HG03025 (cell line): ENCODE measurements around the gene PTPMT1.
"Not testable (repeated sequence)": the region's sequence is repeated elsewhere in the genome, so short reads cannot be mapped to it uniquely, and the experiment has no call there.

Experiments used
- ATAC-seq: cut with Tn5 transposase; IDR thresholded peaks from one replicate; pipeline ENCODE4 v1.9.1; 2021; ENCODE audit warnings: mild to moderate bottlenecking, moderate library complexity; ENCODE audit not compliant: unreplicated experiment, low FRiP score

PTPMT1 gene, protein sequence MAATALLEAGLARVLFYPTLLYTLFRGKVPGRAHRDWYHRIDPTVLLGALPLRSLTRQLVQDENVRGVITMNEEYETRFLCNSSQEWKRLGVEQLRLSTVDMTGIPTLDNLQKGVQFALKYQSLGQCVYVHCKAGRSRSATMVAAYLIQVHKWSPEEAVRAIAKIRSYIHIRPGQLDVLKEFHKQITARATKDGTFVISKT

DNA sequence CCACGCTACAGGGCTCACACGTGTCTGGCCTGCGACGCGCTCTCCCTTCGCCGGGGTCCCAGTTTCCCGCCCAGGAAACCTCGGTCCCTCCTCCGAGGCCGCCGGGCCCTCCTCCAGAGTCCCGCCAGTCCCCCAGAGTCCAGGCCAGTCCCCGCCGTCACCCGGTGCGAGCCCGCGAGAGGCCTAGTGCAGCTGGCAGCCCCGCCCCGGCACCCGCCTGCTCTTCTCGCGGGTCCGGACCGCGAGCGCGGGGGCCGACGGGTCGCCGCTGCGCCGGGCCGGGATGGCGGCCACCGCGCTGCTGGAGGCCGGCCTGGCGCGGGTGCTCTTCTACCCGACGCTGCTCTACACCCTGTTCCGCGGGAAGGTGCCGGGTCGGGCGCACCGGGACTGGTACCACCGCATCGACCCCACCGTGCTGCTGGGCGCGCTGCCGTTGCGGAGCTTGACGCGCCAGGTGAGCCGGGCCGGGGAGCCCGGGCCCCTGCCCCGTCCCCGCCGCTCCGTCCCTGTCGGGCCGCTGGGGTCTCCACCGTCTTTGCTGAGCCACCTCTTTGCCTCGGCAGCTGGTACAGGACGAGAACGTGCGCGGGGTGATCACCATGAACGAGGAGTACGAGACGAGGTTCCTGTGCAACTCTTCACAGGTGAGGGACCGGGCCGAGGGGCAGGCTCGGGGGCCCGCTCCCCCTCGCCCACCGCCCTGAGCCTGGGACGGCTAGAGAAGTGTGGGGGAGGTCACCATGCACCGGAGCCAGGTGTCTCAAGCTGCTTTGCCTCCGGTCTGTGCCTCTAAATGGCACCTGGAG is at the start of gene PTPMT1:
Gene PTPMT1 (plus strand): TSS at position 260 of the 809 bp plus-strand sequence. CDS start 24 bp downstream, at position 284.
- no peak for ATAC-seq

DNA sequence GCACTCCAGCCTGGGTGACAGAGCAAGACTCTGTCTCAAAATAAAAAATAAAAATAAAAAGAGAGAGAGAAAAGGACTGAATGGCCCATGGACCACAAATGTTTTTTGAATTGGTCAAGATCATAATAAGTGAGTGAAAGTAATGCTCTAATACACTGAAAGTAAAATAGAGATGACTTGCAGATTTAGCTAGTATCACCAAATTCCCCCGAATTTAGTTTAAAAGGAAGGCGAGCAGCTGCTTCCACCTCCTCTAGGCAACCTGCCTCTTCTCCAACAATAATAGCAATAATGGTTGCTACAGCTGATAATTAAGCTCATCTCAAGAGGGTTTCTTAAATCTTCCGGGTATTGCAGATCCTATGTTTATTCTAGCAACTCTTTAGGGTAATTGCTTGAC is 49.2 kb upstream of the PTPMT1 start:
- no peak for ATAC-seq

DNA sequence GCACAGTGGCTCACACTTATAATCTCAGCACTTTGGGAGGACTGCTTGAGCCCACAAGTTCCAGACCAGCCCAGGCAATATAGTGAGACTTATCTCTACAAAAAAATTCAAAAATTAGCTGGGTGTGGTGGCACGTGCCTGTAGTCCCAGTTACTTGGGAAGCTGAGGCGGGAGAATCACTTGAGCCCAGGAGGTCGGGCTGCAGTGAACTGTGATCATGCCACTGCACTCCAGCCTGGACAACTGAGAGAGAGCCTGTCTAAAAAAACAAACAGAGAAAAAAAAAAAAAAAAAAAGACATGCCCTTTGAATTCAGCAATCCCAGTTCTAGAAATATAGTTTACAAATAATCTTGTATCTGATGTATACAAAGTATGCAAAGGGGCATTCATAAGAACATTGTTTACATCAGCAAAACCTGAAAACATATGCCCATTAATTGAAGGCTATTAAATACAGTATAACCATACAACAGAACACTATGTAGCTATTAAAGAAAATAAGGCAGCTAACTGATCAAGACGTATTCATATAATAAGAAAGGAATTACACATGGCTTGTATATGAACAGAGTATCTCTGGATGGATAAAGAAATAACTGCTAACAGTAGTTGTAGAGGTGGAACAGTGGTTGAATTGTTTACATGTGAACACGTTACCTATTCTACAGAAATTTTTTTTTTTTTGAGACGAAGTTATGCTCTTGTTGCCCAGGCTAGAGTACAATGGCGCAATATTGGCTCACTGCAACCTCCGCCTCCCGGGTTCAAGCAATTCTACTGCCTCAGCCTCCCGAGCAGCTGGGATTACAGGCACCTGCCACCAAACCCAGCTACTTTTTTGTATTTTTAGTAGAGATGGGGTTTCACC is 48.2 kb upstream of the PTPMT1 start:
- no peak for ATAC-seq

DNA sequence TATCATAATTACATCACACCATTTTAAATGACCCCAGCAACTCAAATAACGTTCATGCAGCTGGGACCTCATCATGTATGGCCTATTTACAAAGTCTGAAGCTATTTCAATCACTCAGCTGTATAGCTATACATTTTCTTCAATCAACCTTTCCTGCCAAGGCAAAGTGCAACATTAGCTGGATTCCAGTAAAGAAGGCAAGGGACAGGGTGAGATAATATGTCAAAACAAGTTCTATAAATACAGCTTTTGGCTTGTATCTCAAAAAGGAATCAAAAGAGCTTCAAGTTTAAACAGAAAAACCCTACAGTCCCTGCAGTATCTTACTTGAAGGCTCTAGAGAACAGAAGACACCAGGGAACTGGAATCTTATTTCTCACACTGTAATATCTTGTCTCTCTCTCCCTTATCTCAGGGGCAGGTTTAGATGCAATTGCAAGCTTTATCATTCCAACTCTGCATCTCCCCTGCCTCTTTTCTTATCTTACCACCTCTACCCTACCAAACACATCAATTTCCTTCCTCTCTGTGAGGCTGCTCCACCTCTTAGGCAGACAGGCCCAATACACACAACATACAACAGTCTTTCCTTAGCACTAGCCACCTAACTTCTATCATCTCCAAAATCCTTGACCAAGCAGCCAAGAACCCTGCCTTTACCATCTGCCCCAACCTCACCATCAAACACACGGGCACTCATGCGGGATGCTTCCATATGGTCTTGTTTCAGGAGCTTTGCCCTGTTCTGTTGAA is 47.0 kb upstream of the PTPMT1 start:
- ATAC-seq: no peak

DNA sequence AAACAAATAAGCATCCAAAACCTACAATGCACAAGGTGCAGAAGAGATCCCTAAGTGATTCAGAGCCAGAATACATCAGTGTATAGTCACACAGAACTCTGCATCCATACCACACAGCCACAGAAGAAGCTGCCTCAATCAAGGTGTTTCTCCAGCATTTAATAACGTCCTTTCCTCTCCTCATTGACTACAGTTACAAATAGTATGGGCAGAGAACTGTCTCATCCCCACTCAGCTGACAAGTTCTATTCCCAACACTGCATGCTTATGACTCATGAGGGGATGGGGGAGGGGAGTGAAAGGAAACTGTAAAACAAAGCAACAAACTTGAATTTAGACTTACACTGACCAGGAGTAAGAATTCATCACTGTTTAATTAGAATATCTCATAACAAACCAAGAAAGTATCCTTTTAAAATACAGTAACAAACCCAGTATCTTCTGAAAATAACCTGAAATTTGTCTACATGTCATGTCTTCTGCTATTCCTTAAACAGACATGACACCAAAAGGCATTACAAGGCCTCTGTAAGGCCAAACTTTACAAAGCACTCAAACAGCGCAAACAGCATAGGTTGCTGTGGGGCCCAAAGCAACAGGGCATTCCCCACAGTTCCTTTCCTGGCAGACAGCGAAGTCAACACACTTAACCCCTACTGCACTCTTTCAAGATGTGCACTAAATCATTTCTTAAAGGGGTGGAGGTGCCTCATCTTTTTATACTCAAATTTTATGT is 41.7 kb upstream of the PTPMT1 start:
- ATAC-seq: no peak

DNA sequence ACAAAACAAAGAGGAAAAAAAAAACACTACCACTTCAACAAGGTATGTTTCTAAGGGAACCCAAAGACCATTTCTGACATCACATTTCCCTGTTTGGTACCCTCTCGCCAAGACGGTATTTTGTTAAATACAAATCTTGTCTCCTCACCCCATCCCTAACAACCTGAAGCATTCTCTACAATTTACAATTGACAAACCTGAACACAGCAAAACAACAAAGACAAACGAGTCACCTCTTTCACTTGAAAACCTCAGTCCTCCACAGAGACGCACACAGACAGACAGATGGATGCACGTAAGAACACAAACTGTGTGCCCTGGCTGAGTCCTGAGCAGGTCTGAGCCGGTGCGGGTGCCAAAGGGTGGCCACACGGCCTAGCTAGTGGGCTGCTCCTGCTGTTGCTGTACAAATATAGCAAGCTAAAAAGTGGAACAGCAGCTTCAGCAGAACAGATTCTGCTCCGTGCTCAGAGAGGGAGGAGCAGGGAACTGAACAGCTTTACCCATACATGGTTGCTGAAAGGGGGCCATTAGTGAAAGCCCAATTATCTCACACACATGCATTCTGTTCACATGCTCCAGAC is 41.0 kb upstream of the PTPMT1 start:
- no peak for ATAC-seq

DNA sequence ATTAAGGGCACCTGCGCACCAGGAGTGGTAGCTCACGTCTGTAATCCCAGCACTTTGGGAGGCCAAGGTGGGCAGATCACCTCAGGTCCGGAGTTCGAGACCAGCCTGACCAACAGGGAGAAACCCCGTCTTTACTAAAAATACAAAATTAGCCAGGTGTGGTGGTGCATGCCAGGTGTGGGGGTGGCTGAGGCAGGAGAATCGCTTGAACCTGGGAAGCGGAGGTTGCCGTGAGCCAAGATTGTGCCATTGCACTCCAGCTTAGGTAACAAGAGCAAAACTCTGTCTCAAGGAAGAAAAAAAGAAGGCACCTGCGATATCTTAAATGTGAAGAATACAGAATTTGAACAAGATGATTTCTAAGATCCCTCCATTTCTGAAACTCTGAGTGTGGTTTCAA is 39.4 kb upstream of the PTPMT1 start:
- not testable (repeated sequence) for ATAC-seq

DNA sequence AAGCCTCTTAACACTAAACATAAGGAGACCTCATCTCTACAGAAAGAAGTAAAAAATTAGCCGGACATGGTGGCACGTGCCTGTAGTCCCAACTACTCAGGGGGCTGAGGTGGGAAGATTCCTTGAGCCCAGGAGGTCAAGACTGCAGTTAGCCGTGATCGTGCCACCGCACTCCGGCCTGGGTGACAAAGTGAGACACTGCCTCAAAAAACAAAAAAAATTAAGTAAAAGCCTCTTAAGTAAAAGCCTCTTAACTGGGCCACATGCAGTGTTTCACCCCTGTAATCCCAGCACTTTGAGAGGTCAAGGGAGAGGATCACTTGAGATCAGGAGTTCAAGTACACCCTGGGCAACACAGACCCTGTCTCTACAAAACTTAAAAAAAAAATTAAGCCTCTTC is 38.2 kb upstream of the PTPMT1 start:
- no peak for ATAC-seq

DNA sequence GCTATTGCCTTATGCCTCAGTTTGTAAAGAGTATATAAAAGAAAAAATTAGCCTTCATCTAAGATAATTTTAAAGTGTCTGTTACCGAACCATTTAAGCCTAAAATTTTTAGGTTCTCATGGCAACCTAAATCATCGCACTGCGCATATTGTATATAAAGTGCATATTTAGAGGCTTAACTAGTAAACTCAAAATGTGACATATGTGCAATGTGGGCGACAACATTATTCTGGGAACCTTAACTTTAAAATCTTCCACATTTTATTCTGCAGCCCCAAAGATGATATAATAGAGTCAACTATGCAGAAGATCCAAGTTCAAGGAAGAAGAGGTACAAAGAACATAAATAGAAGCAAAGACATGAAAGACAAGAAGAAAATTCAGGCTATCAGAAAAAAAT is 35.4 kb upstream of the PTPMT1 start:
- ATAC-seq: no peak

DNA sequence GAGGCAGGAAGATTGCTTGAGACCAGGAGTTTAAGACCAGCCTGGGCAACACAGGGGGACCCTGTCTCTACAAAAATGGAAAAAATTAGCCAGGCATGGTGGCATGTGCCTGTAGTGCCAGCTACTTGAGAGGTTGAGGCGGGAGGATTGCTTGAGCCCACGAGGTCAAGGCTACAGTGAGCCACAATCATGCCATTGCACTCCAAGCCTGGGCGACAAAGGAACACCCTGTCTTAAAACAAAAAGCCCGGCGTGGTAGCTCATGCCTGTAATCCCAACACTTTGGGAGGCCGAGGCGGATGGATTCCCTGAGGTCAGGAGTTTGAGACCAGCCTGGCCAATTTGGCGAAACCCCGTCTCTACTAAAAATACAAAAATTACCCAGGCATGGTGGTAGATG is 34.7 kb upstream of the PTPMT1 start:
- not testable (repeated sequence) for ATAC-seq

DNA sequence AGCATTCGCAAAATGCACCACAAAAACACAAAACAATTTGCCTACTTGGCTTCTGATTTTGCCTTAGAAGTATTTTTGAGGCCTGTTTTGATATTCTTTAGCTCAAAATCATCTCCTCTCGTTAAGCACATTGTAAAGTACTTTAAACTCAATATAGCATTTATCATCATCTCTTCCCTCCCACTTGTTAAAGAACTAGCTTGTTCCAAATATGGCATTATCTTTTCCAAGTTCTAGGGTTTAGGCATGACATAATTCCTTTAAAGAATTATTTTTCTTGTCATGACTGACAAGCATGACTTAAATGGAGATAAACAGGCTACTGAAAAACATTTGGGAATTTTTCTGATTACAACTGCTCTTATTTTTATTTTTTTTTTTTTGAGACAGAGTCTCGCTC is 33.7 kb upstream of the PTPMT1 start:
- ATAC-seq: no peak

DNA sequence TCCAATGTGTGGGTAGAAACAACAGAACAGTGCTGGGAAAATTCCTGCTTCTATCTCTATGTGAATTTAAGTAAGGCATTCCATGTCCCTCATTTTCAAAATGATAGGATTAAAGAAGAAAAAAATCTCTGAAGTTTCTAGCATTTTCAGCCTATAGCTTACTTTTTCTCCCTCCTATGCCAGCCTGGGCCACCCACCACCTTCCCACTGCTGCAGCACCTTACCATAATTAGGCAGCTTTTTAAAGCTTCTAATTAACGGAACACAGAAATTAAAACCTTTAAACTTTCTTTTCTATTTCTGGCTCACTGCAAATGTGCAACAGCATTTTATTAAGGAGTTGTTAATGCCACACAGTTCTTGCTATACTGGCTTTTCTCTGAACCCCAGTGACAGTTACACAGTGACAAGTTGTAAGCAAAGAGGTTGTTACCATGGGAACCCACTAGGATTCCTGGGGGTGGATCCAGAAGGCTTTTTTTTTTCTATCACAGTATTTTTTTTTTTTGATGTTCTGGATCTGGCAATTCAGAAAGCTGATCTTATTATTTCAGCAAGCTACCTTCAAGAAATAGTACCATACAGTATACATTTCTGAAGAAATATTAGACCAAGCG is 32.7 kb upstream of the PTPMT1 start:
- no peak for ATAC-seq

DNA sequence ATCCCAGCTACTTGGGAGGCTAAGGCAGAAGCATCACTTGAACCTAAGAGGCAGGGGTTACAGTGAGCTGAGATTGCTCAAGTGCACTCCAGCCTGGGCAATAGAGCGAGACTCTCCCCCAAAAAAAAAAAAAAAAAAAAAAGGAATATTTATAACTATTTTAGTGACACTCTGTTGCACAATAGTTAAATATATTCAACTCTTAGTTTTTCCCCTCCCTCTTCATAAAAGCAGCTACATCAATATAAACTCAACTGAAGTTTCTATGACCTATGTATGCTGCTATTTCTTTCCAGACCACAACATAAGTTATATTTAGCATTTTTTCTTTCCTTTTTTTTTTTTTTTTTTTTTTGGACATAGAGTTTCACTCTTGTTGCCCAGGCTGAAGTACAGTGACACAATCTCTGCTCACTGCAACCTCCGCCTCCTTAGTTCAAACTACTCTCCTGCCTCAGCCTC is 31.7 kb upstream of the PTPMT1 start:
- no peak for ATAC-seq

DNA sequence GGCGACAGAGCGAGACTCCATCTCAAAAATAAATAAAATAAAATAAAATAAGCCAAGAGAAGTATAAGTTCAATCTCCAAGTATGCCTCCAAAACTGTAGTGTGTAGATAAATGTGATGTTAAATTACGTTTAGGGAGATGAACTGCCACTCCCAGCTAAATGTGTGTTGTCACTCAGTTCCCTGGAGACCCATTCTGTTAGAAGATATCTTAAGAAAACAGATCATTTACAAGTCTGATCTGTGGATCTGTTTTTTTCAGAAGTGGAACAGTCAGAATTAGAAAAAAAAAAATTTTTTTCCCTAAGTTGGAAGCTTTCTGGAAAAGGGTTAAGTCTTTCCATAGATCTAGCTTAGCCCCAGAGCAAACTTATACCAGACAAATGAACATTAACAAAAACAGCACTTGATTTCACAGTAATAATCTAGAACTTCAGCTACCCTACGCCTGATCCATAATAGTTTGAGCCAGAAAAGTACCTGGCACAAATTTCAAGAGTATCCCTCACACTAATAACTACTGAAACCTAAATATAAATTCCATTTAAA is 30.6 kb upstream of the PTPMT1 start:
- no peak for ATAC-seq

DNA sequence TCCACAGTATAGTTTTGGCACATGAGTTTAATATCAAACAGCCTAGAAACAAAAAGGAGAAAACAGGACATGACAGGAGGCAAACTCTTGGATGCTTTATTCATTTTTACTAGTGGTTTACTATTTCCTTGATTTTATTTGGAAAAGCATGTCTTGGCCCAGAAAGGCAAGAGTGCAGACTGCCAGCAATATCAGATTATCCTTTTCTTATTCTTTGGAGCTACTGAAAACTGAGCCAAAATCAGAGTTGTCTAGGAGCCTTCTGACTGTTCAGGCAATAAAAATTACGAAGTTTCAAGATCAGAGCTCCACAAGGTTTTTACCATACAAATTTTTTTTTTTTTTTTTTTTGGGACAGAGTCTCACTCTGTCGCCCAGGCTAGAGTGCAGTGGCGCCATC is 28.5 kb upstream of the PTPMT1 start:
- no peak for ATAC-seq

DNA sequence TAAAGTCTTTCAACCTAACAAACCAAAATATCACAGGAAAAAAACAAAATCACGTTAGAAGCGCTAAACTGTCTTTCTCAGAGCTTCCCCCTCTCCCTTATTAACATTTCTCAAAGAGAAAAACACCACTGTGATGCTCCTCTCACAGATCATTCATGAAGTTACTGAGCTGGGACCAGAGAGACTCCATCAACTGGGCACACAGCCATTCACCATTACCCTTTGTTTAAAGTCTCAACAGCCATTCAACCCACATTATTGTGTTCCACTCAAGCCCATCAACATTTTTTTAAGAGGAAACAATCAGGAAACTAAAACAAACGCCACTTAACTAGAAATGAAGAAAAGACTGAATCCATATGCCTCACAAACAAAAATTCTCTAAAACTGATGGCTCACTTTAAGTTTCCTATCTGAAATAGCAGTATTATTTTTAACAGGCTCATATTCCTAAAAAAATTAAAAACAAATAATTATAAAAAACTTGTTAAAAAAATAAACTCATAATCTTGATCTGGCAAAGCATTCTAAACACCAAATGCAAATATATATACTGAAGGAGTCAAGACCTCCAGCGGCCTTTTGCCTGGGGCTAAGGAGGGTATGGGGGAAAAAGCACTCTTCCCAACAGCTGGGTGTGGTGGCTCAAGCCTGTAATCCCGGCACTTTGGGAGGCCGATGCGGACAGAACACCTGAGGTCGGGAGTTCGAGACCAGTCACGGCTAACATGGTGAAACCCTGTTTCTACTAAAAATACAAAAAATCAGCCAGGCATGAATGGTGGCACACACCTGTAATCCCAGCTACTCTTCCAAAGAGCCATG is 26.4 kb upstream of the PTPMT1 start:
- no peak for ATAC-seq

DNA sequence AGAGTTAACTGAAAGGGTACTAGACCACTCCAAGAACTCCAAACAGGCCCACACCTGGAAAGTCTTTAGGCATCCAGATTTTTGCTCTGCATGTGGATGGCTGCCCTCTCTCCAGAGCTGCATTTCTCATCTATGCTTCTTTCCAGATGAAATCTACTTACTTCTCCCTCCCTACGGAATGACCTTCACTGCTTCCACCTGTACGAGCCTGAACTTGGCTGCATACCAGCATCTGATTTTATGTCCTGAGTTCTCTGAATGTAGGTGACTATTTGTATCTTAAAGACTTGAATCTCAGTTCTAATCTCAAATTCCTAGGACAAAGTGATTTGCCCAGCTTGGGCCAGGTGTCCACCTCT is 25.7 kb upstream of the PTPMT1 start:
- no peak for ATAC-seq

DNA sequence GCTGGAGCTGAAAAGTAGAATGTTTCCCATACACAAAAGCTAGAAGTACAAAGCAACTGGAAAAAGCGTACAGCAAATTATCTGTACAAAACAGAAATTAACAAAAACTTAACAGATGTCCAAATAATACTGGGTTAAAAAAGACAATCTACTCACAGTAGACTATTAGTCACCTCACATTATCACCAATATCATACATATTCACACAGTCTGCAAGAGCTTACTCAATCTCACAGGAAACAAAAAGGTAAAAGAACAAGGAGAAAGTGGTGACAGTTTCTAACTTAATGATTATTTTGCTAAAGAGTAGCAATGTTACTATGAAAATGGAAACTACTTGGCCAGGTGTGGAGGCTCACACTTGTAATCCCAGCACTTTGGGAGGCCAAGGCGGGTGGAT is 24.3 kb upstream of the PTPMT1 start:
- no peak for ATAC-seq
